Vagina (tissue), 2 donors: ENCODE measurements around the gene HNMT. TPM values are rescaled to one million over a fixed set of nuclear protein-coding genes. Genes with fewer than 3 reads are reported as not detected.

Source experiments
- DNase-seq, 2 donors: peaks; one replicate each; pipeline ENCODE4 v3.0.0-alpha.2; 2017; ENCODE audit errors: extremely low spot score in 2 of 2
- H3K27ac ChIP-seq: fragments of 200-600 bp; sonication (generic); one replicate; pipeline ENCODE4 v1.5.1; 2019
- H3K27me3 ChIP-seq: fragments of 200-600 bp; sonication (generic); one replicate; pipeline ENCODE4 v1.5.1; 2019
- H3K36me3 ChIP-seq, 2 donors: fragments of 200-600 bp; sonication (generic); one replicate each; pipeline ENCODE4 v1.5.1; 2017 to 2019
- H3K4me1 ChIP-seq: fragments of 200-600 bp; sonication (generic); one replicate; pipeline ENCODE4 v1.5.1; 2019
- H3K4me3 ChIP-seq, 2 donors: fragments of 200-600 bp; sonication (generic); 1 replicate in 1 of 2; 2 replicates in 1 of 2; pipeline ENCODE4 v1.5.1; 2016 to 2019
- H3K9me3 ChIP-seq: fragments of 200-600 bp; sonication (generic); one replicate; pipeline ENCODE4 v1.5.1; 2019
- CTCF ChIP-seq, 3 experiments: fragments of 450-650 bp in 2 of 3; fragments of 200-600 bp in 1 of 3; sonication (generic) in 1 of 3; IDR thresholded peaks; one replicate each; pipeline ENCODE4 v1.5.1; 2017 to 2019; ENCODE audit warnings: antibody characterized with exemption in 3 of 3, mild to moderate bottlenecking in 2 of 3, moderate library complexity in 2 of 3
- POLR2A ChIP-seq, 2 donors: fragments of 450-650 bp; IDR thresholded peaks; one replicate each; pipeline ENCODE4 v1.6.1; 2017; ENCODE audit warnings: antibody characterized with exemption in 2 of 2, mild to moderate bottlenecking in 2 of 2, moderate library complexity in 2 of 2
- POLR2AphosphoS5 ChIP-seq, 2 donors: sonication (generic); formaldehyde crosslinking; IDR thresholded peaks; one replicate each; pipeline ENCODE4 v1.9.0; 2017; ENCODE audit warnings: antibody characterized with exemption in 2 of 2, mild to moderate bottlenecking in 2 of 2, low read depth in 1 of 2; ENCODE audit not compliant: insufficient read depth in 1 of 2
- intact Hi-C: fragments of 100-400 bp; cut with DNase I; formaldehyde crosslinking; loops from one replicate; pipeline ENCODE4 v1.15.1; 2023
- total RNA-seq: library from RNA; depleted of rRNA; stranded (reverse); fragments of >200 nt; gene quantifications from one replicate; pipeline ENCODE4 v1.2.3, GENCODE V29; 2016

The HNMT gene
- total RNA-seq, 1 donor from 2014 or later: 18.9 TPM

GRCh38 chr2:138059487-138060300, 95.4 kb downstream of the HNMT start:
- Histone ChIP-seq H3K4me1 (no peaks in the 10 kb centered on the region), H3K27me3 (no peaks in the 10 kb centered on the region), H3K36me3 (no peaks in the 10 kb centered on the region), H3K27ac (no peak overlapping the region), H3K9me3 (no peaks in the 10 kb centered on the region), H3K4me3 (no peak overlapping the region)
- TF ChIP-seq CTCF (IDR thresholded peaks at IDR 0.05) (no peak), POLR2AphosphoS5 (IDR thresholded peaks at IDR 0.05; ENCODE audit: insufficient read depth in 1 of 2, low read depth in 1 of 2) (no peak), POLR2A (IDR thresholded peaks at IDR 0.05) (no peak)
- DNase-seq: no peak
- intact Hi-C loops: no loop called here

GRCh38 chr2:138060301-138060635, 96.0 kb downstream of the HNMT start:
- no peak for DNase-seq
- H3K4me1 ChIP-seq: no peaks in the 10 kb centered on the region
- intact Hi-C loops: no loop called here
- no peak for TF ChIP-seq CTCF (IDR thresholded peaks at IDR 0.05)
- TF ChIP-seq POLR2AphosphoS5 (IDR thresholded peaks at IDR 0.05; ENCODE audit: insufficient read depth in 1 of 2, low read depth in 1 of 2): peak in 1 of 2 donors; percentile 19
- no peaks in the 10 kb centered on the region for H3K27me3 ChIP-seq
- H3K4me3 ChIP-seq: no peak overlapping the region
- no peaks in the 10 kb centered on the region for H3K36me3 ChIP-seq
- no peaks in the 10 kb centered on the region for H3K9me3 ChIP-seq
- H3K27ac ChIP-seq: no peak overlapping the region

DNA sequence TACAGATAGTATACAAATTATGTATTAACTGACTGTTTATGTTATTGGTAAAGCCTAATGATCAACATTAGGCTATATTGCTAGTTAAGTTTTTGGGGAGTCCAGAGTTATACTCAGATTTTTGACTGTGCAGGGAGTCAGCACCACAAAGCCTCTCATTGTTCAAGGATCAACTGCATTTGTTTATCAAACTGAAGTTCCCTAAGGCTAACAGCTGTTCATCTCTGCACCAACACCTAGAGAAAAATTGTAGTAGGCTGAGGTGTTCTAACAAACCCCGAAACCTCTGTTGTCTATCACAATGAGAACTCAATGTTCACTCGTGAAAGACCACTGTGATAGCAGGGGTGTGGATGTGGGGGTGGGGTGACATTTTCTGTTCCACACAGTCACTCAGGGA, 97.7 kb downstream of the HNMT start:
- no peak overlapping the region for H3K27ac ChIP-seq
- no peak for TF ChIP-seq CTCF (IDR thresholded peaks at IDR 0.05)
- no peak for TF ChIP-seq POLR2AphosphoS5 (IDR thresholded peaks at IDR 0.05; ENCODE audit: insufficient read depth in 1 of 2, low read depth in 1 of 2)
- TF ChIP-seq POLR2A (IDR thresholded peaks at IDR 0.05): no peak
- H3K36me3 ChIP-seq: no peaks in the 10 kb centered on the region
- H3K4me1 ChIP-seq: no peaks in the 10 kb centered on the region
- H3K27me3 ChIP-seq: no peaks in the 10 kb centered on the region
- H3K9me3 ChIP-seq: no peaks in the 10 kb centered on the region
- intact Hi-C loops: no loop called here
- no peak overlapping the region for H3K4me3 ChIP-seq
- DNase-seq: no peak

DNA sequence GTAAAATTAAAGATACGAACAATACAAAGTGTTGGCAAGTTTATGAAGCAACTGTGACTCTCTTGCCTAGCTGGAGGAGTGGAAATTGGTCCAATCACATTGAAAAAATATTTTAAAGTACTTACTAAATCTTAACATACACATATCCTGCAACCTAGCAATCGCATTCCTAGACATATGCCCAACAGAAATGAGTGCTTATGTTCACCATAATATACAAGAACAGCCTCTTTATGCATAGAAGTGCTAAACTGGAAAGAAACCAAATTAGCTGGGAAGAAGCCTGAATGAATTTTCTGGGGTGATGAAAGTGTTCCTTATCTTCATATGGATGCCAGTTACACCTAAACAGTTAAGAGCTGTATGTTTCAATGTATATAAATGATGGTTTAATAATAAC, 98.9 kb downstream of the HNMT start:
- DNase-seq: no peak
- Histone ChIP-seq H3K27me3 (no peaks in the 10 kb centered on the region), H3K36me3 (no peaks in the 10 kb centered on the region), H3K9me3 (no peaks in the 10 kb centered on the region), H3K4me1 (no peaks in the 10 kb centered on the region), H3K27ac (no peak overlapping the region), H3K4me3 (no peak overlapping the region)
- TF ChIP-seq POLR2A (IDR thresholded peaks at IDR 0.05) (no peak), POLR2AphosphoS5 (IDR thresholded peaks at IDR 0.05; ENCODE audit: insufficient read depth in 1 of 2, low read depth in 1 of 2) (no peak), CTCF (IDR thresholded peaks at IDR 0.05) (no peak)
- intact Hi-C loops: no loop called here
